WI38 (cell line): Measurements from ENCODE around the gene CLIP4.

Experiments
- H3K4me3 ChIP-seq: 2 replicates; pipeline ENCODE4 v1.5.1; 2011; ENCODE audit warnings: low read depth, mild to moderate bottlenecking, control low read depth, low read length
- CTCF ChIP-seq: IDR thresholded peaks from 2 replicates; pipeline ENCODE4 v1.5.1; 2012; ENCODE audit warnings: low read depth, mild to moderate bottlenecking, control low read depth, low read length

Gene CLIP4

GRCh38 chr2:29226375-29226774 is 111.2 kb downstream of the CLIP4 start:
- no peak for TF ChIP-seq CTCF
- no peak overlapping the region for H3K4me3 ChIP-seq

- H3K4me3 ChIP-seq: no peak overlapping the region
- no peak for TF ChIP-seq CTCF
These were observed 111.6 kb downstream of the CLIP4 start for GRCh38 chr2:29226808-29227207.

GRCh38 chr2:29227935-29228675 is 112.9 kb downstream of the CLIP4 start:
- no peak for TF ChIP-seq CTCF
- no peak overlapping the region for H3K4me3 ChIP-seq

GRCh38 chr2:29228947-29229346 is 113.7 kb downstream of the CLIP4 start:
- TF ChIP-seq CTCF: no peak
- H3K4me3 ChIP-seq: no peak overlapping the region

GRCh38 chr2:29229640-29230039 is 114.4 kb downstream of the CLIP4 start:
- H3K4me3 ChIP-seq: no peak overlapping the region
- TF ChIP-seq CTCF: no peak

GRCh38 chr2:29232041-29232440 is 116.8 kb downstream of the CLIP4 start:
- H3K4me3 ChIP-seq: no peak overlapping the region
- no peak for TF ChIP-seq CTCF

GRCh38 chr2:29233428-29233827 is 118.2 kb downstream of the CLIP4 start:
- no peak for TF ChIP-seq CTCF

More at GRCh38 chr2:29233428-29233827, 118.2 kb downstream of the CLIP4 start:
- H3K4me3 ChIP-seq: no peak overlapping the region
